NCI-H524 treated with DMSO at 0.1 percent for 48 hours (cell line): ENCODE results near the gene TNFAIP3.

Experiments used
- DNase-seq: peaks from one replicate; lab custom pipeline; 2025; lab: John Stamatoyannopoulos, UW

Gene TNFAIP3

DNA sequence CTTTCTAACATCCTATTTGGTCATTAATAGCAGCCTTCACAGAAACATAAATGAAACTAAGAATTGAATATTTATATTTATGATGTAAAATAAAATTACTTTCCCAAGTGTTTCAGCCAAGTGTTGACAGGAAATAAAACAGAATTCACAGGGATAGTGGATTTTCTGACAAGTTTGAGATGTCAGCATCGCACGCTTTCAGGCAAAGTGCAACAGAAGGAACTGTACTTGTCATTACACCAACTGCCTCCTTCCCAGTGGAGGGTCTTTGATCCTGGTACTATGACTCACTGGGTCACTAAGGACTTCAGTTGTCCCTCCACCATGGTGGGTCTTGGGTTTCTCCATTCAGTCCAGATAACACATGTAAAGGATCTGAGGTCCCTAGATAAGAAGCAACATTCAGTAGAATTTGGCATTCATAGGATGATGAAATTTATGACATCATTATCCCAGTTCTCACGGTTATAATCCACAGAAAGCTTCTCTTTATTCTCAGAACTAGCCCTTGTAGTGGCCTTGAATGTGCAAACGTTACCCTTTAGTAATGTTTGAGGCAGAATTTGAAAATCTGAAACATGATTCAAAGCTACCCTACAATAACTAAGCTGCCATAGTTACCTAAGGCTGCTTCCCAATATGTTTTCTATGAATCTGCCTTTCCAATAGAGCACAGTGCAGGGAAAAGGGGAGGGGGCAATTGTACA lies 3.8 kb upstream of the TNFAIP3 start:
- no peak for DNase-seq

DNA sequence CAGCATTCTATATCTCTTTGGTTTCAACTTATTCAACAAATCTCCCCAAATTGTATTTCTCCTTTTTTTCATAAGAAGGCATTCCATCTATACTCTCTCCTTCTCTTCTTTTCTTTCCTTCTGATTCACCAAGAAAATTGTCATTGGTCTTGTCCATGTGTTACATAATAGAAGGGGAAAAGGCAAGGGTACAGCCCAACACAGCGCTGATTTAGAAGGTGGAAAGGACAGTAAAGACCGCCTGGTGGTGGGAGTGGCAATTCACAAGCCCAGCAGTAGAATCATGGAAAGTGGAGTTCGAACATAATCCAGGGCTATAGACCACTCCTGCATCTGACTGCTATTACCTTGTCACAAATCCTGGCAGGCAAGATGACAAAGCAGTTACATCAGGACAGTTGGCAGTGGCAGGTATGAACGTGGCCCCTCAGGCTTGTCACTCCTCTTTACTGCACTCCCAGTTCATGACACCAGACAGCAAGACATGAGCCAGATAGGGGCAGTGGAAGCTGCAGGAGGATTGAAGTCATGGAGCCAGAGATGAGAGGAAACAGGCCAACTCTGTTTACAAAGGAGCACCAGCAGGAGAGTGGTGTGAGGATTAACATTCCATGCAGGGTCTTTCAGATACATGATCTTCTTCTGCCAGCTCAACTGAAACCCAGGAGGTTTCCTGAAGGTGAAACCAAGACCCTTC lies 2.1 kb upstream of the TNFAIP3 start:
- no peak for DNase-seq

DNA sequence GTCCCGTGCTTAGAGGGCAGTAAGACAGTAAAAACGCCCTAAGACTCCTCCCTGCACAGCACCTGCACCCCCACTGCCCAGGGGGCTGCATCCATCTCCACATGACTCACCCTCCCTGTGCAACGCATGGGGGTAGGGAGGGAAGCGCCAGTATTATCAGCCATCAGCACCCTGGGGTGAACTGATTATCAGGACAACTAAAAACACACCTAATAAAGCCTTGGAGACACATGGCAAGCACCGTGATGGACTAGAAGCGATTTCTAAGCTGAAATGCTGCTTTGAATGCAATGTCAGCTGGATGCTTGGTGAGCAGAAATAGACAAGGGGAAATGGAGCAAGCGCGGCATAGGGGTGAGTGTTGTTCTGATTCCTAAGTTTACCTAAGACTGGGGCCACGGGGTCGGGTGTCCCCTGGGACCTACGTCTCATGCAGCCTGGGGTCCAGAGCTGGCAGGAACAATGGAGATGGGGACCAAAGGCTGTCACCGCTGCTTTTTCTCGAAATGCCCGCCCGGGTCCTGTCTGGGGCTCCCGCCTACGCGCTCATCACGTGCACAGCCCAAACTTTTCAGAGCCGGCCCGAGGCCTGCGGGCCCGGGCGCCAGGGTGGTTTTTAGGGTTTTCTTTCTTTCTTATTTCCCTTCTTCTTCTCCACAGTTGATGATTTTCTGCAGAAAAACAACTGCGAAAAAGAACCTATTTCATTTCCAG lies 702 bp upstream of the TNFAIP3 start:
- no peak for DNase-seq

DNA sequence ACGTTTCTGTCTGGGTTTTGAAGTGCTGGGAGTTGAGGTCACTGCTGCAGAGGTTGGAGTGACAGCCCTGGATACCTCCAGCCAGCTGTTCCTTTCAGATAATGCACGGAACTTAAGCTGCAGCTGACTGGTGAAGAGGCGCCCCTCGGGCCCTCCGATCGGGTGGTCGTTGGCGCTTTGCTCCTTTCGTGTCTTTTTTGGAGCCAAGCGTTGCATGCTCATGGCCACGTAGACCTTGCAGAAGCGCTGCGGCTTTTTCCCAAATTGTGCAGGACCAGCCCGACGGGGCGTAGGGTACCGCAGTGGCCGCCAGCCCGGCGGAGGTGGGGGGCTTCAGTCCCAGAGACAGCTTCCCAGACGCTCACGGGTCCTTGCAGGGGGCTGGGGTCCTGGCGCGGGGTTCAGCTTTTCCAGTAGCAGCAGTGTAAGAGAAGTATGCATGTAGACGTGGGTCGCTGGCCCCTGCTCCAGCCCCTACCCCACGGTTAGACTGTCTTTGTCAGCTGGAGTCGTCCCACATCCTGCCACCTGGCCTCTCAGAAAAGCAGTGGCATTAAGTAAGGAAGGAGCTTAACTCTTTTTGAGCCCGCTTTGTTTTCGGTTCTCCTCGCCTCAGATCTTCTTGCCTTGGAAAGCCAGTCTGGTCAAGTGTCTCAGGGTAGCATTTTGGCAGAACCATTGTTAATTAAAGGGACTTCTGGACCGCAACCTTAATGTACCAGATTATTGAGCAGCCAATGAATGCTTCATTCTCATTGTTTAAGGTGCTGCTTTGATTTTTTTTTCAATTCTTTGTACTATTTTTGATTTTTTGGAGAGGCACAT lies 838 bp downstream of the TNFAIP3 start:
- DNase-seq: peak; percentile 12

DNA sequence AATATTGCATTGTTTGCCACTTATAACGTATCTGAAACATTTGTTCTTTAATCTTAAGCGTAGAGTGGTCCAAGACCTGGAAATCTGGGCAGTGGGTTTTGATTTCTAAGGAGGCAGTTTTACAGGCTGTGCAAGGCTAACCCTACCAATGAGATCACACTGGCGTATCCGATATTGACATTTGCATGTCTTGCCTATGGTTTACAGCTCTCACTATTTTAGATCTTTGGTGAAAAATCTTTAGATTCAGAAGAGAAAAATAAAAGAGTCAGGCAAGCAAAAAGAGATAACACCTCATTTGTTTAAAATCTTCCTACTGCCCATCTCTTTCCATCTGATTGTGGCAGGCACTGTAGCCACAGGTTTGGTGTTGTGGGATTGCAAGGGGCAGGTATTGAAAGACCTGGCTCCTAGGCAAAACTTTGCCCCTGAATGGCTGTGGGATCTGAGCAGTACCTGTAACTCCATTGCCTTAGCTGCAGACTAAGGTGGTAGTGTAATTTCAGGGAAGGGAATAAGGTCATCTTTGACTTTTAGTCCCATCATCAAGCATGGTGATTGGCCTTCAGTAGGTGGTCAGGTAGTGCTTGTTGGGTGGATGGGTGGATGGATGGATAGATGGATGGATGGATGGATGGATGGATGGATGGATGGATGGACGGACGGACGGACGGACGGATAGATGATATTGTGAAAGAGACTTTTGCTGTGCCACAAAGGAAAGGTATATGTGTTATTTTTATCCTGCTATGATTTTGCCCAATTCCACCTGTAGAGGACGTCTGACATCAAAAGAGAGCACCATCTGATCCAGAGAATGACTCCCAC lies 1.9 kb downstream of the TNFAIP3 start:
- DNase-seq: no peak

DNA sequence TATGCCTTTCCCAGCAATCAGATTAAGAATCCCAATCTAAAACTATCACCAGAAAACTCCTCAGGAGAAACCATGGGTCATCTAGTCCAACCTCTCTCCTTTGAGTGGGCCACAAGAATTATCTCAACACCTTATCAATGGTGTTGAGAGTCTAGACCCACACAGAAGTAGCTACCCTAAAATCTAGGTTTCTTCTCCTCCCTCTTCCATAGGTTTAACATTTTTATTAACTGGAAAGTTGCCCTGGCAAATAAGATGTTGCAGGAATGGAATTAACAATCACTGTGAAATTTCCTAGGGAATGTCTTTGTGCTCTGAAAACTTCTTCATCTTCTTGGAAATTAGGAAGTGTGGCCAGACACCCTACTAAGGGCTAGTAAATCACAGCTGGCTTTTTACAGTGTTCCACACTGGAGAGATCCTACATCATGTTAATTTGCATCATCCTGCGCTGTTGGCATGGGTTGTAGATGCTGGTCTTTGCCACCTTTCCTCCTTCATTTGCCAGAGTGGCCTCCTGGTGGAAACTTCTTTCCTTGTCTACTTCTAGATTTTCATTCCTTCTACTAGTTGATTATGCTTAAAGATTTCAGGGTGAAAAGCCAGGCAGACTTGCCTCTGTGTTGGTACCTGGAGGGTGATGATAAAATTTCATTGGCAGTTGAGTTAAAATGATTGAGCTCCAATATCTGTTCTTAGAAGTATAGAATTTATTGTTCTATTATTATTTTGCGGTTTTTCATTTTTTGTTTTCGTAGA lies 2.7 kb downstream of the TNFAIP3 start:
- DNase-seq: no peak

DNA sequence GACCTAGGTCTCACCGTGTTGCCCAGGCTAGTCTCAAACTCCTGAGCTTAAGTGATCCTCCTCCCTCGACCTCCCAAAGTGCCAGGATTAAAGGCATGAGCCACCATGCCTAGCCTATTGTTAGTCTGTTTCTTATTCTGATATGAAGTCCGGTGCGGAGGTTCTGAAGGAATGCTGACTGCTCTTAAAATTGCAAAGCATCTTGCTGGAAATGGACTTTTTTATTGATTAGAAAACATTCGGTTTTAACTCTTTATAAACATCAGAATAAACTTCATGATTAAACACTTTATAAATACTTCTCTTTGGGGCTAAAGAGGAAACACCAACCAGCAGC lies 3.2 kb downstream of the TNFAIP3 start:
- no peak for DNase-seq

DNA sequence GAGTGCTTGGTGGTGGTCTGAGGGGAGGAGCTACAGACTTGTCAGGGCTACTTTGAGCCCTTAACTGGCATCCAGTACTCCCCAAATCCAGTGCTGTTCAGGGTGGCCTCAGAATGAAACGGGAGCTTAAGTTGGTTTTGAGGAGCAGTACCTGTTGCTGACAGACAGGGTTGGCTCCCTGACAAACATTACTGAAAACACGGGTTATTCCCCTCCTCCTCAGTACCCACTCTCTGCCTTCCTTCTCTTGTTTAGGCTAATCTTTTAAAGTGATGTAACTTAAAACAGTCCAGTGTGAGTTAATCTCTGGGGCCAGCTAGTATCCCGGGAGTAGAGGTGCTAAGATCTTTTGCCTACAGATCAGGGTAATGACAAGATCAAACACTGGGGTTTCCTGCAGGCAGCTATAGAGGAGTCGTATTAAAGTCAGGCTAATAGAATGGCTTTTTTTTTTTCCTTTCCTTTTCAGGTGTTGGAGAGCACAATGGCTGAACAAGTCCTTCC lies 3.7 kb downstream of the TNFAIP3 start:
- no peak for DNase-seq

DNA sequence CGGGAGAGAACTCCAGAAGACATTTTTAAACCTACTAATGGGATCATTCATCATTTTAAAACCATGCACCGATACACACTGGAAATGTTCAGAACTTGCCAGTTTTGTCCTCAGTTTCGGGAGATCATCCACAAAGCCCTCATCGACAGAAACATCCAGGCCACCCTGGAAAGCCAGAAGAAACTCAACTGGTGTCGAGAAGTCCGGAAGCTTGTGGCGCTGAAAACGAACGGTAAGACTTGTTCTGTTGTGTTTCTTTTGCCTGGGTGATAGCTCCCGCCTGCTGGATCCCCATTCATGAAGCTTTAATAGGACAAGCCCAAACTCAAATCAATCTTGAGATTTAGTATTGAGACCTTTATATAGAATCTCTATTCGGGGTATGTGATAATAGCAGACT lies 4.2 kb downstream of the TNFAIP3 start:
- DNase-seq: no peak

DNA sequence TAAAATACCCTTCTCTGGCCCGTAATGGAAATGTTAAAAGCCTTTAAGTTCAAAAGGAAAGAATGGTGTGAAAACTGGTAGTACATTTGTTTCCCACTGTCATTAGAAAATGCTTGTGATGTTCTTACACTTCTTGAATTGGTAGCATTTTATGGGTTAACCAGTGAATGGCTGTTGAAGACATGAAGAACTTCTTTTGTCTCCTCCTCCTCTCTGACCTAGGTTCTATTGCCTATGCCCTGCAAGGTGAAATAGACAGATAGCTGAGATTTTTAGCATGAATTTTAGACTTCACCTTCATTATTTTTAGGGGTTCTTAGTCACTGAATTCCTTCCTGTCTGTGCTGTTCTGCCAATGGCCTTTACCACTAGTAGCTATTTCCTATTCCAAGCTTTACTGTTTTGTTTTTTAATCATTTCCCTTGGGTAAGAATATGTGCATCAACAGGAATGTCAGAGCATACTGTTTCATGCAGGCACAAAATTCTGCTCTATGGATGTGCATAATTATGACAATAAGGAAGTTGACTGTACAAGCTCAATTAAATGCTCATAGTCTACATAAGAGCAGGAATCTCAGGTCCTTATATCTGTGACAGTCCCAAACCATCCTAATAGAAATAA lies 4.9 kb downstream of the TNFAIP3 start:
- no peak for DNase-seq

DNA sequence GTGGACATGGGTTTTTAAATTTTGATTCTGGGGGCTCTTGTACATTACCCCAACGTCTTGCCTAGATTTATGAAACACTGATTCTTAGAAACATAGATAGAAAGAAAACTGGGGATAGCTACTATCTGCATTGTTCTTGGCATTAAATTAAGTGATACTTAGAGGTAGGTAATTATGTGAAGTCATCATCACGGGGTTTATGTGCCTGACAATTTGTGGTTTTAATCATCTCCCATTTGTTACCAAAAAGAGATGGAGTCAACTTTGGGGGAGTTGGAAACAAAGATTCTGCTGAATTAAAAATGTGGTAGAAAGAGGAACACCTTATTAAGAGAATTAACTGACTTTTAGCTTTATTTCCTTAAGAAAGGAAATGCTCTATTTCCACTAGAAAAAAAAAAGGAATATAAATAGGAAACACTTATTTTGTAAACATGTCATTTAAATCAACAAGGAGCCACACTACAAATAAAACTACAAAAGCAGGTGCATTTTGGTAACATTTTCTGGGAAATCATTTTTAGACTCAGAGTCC lies 5.6 kb downstream of the TNFAIP3 start:
- no peak for DNase-seq

DNA sequence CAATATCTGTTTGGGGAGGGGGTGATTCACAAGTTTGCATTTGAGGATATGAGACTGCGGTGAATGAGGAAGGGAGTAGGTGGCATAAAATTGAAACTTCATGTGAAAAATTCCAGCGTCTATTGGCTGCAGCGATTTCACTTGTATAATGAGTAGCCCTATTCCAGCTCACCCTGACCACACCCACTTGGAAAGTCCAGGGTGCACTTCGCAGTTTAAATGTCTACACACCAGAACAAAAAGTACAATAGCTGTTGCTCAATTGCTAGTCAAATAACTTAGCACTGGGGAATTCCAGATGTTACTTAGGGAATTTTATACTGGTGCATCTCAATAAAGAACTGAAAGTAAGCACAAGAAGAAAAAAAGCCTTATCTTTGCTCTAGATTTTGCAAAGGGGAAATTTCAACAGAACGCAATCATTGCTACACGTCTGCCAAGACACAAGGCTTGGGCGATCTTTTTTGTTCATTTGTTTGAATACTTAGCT lies 6.3 kb downstream of the TNFAIP3 start:
- no peak for DNase-seq

DNA sequence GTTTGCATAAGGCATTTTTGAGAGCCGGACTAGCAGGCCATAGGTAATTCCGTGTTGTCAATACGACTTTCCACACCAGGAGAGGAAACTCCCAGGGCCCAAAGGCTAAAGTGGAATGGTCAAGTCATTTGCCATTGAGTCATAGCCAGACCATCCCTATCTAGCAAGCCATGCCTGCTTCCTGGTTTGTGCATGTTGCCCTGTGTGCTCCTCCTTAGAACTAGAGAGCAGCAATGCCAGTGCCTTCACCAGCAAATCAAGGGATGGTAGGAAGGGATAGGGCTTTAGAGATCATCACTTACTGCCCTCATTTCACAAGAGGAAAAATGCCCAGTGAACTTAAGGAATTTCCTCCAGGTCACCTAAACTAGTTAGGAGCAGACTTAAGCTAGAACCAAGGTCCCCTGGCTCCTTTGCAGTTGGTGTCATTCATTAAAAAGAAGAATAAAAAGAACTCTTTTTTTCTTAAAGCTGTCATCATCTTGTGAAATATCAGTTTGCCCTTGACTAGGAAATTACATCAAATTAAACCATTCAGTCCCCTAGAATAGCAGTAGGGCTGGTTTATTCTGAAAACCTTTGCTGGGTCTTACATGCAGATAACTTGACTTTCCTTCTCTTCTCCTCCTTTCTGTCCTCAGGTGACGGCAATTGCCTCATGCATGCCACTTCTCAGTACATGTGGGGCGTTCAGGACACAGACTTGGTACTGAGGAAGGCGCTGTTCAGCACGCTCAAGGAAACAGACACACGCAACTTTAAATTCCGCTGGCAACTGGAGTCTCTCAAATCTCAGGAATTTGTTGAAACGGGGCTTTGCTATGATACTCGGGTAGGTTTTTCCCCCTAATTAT lies 7.4 kb downstream of the TNFAIP3 start:
- DNase-seq: no peak

DNA sequence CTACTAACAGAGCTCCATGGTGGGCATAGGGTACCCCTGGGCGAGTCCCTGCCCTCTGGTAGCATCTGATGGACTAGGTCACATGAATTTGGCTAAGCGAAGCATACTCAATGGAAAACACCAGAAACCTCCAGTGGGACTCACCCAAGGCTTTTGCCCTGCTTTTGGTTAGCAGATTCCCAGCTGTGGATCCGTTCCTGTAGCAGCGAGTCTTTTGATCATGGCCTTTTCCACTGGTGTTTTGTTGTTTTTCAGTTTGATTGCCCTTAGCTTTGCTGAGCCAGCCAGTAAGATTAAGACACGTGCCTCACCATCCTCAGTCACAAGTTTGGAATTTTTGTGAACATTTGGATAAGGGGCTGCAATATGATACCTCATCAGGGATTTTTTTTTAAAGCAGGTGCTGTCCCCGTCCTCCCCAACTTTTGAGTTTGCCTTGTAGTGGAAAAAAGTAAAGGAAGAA lies 8.0 kb downstream of the TNFAIP3 start:
- DNase-seq: no peak

DNA sequence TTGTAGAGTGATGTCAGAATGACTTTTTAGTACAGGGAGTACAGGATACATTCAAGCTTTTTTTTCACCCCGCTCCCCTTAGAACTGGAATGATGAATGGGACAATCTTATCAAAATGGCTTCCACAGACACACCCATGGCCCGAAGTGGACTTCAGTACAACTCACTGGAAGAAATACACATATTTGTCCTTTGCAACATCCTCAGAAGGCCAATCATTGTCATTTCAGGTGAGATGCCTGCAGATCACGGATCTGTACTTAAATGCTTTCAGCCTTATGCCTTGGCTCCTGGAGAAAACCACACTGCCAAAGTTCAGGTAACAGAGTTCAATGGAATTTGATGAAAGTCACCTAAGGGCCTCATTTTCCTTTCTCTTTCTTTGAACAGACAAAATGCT lies 8.5 kb downstream of the TNFAIP3 start:
- no peak for DNase-seq

DNA sequence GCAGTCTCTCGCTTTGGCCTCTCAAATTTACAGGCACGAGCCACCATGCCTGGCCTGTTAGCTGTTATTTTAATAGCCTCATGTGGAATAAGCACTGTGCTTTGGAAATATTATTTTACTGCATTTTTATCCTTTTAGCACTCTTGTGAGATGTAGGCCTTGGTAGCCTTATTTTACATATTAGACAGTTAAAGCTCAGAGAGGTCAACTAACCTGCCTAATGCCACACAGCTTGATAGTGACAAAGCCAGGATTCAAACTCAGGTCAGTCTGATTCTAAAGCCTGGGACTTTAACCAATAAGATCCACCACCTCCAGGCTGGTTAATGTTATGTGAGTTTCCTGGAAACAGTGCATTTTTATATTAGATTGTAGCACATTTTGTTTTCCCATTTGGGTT lies 9.5 kb downstream of the TNFAIP3 start:
- no peak for DNase-seq

DNA sequence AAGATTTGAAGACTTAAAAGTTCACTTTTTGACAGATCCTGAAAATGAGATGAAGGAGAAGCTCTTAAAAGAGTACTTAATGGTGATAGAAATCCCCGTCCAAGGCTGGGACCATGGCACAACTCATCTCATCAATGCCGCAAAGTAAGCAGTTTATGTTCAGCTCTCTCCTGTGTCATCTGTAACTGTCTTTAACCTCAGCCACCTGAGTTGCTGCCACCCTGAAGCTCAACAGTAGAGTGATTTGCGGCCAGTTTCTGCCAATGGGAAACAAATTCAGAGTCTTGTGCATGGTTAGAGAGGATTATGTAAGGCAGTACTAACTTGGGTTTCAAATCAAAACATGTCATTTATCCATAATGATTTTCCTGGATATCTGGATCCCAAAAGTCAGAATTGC lies 10.1 kb downstream of the TNFAIP3 start:
- no peak for DNase-seq

DNA sequence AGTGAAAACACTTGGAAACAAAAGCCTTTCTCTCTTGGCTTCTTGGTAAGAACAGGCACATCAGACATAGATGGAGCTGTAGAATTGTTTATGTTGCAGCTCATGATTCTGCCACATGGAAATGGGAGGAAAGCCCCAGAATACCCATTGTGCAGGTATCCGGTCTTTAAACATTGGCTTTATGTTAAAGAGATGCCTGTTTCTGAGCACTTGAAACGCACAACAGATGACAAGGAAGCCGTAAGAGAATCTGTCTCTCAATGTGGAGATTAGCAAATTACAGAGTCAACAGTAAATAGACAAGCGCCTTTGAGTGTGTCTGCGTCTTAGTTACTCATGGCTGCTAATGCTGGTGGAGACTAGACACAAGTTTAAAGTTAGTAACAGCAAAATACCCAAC lies 10.5 kb downstream of the TNFAIP3 start:
- no peak for DNase-seq

DNA sequence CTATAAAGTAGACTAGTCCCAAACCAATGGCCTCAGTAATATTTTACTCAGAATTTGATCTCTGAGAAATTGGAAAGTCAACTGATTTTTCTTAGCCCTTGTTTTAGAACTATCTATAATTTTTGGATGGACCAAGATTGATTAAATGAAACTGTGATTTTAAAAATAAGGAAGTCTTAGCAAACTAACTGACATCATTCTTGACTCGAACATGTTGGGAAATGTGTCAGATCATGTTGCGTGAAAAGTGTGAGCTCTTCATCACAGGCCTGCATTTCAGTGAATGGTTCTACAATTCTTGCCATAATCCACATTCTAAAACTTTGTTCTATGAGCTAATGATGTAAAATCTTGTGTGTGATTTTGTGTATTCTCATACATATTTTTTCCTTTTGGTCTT lies 11.0 kb downstream of the TNFAIP3 start:
- DNase-seq: no peak
